HG03565 (cell line): ENCODE data around the gene NOL6.
"Not testable (repeated sequence)": the region's sequence is repeated elsewhere in the genome, so short reads cannot be mapped to it uniquely, and the experiment has no call there.

Experiments
- ATAC-seq: cut with Tn5 transposase; IDR thresholded peaks from one replicate; pipeline ENCODE4 v1.9.1; 2021; ENCODE audit warnings: mild to moderate bottlenecking, moderate library complexity; ENCODE audit not compliant: unreplicated experiment

The NOL6 gene

GRCh38 chr9:33472171-33472880 lies 1.4 kb downstream of the NOL6 start:
- ATAC-seq, result no peak

GRCh38 chr9:33471361-33471760 lies 2.4 kb downstream of the NOL6 start:
- ATAC-seq, result no peak

GRCh38 chr9:33469891-33470290 lies 3.8 kb downstream of the NOL6 start:
- no peak for ATAC-seq

GRCh38 chr9:33468797-33469621 lies 4.7 kb downstream of the NOL6 start:
- no peak for ATAC-seq

GRCh38 chr9:33468215-33468730 lies 5.5 kb downstream of the NOL6 start:
- no peak for ATAC-seq

- no peak for ATAC-seq
Observed at GRCh38 chr9:33467526-33467925, 6.2 kb downstream of the NOL6 start.

GRCh38 chr9:33466565-33467495 lies 6.9 kb downstream of the NOL6 start:
- ATAC-seq, result peak; percentile 45

GRCh38 chr9:33465596-33466564 lies 7.8 kb downstream of the NOL6 start:
- no peak for ATAC-seq

- ATAC-seq, result no peak
Observed at GRCh38 chr9:33465096-33465495, 8.6 kb downstream of the NOL6 start.

GRCh38 chr9:33464045-33464636 lies 9.6 kb downstream of the NOL6 start:
- no peak for ATAC-seq

- ATAC-seq, result no peak
Observed at GRCh38 chr9:33463151-33463550, 10.6 kb downstream of the NOL6 start.

- ATAC-seq, result no peak
Observed at GRCh38 chr9:33461492-33461891, 12.2 kb downstream of the NOL6 start.

- no peak for ATAC-seq
Observed at GRCh38 chr9:33460854-33461253, 12.9 kb downstream of the NOL6 start.

GRCh38 chr9:33459115-33459514 lies 14.6 kb downstream of the NOL6 start:
- ATAC-seq, result no peak

- no peak for ATAC-seq
Observed at GRCh38 chr9:33458444-33458843, 15.3 kb downstream of the NOL6 start.

GRCh38 chr9:33455945-33456344 lies 17.8 kb downstream of the NOL6 start:
- ATAC-seq, result no peak

GRCh38 chr9:33455456-33455855 lies 18.3 kb downstream of the NOL6 start:
- not testable (repeated sequence) for ATAC-seq

- ATAC-seq, result not testable (repeated sequence)
Observed at GRCh38 chr9:33454661-33455026, 19.1 kb downstream of the NOL6 start.

- no peak for ATAC-seq
Observed at GRCh38 chr9:33453999-33454660, 19.6 kb downstream of the NOL6 start.
